ENCODE measurements around the gene SPEM2. TPM values are rescaled to one million over a fixed set of nuclear protein-coding genes. Genes with fewer than 3 reads are reported as not detected.

The SPEM2 gene
- total RNA-seq, 6 donors from 2014 or later, result not detected

DNA sequence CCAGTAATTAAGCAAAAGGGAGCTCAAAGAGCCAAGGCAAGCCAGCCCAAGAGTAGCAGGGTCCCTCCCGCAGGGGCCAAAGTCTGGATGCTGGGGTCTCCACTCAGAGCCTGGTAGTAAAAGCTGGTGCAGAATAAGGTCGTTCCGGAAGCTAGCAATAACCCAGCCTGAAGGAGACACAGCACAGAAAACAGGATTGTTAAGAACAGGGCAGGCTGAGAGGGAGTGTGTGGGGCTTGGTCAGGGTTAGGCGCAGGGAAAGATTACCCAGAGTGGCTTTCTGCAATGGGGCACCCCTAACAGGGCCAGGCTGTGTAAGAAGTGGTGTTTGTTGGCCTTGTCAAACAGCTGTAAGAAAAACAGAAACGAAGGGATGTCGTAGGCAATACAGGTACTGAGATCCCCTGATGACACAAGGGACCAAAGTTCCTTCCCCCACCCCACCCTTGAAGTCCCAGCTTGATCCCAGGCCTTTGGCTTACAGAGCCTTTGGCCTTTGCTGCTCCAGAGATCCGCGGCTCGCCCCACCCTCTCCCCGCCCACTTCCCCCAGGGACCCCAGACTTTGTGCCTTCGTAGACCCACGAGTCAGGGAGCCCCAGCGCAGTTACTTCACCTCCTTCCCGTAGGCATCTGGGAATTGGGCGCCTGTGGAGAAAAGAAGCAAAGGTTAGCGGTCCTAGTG lies 22.2 kb upstream of the SPEM2 start:
- DNase-seq, result peak; percentile 56 to 89
- 14 to 16% methylated on average over 13 to 16 of the region's 16 CpGs for WGBS, 2 donors
- Histone ChIP-seq H3K36me3 (no peaks in the 10 kb centered on the region), H3K27me3 (no peaks in the 10 kb centered on the region), H3K9me3 (no peaks in the 10 kb centered on the region), H3K4me1 (peaks cover 20 to 31% (median 25%) of the 10 kb centered on the region in 4 donors), H3K27ac (peak overlapping the region; percentile 81 to 90 (median 89)), H3K4me3 (peak overlapping the region; percentile 67 to 94 (median 78))
- ATAC-seq (ENCODE audit: low FRiP score in 2 of 2), result peak in 1 of 2 donors; percentile 29
- TF ChIP-seq POLR2A (IDR thresholded peaks at IDR 0.05) (no peak), POLR2AphosphoS5 (IDR thresholded peaks at IDR 0.05) (no peak), EP300 (IDR thresholded peaks at IDR 0.05) (no peak), CTCF (IDR thresholded peaks at IDR 0.05) (no peak)

DNA sequence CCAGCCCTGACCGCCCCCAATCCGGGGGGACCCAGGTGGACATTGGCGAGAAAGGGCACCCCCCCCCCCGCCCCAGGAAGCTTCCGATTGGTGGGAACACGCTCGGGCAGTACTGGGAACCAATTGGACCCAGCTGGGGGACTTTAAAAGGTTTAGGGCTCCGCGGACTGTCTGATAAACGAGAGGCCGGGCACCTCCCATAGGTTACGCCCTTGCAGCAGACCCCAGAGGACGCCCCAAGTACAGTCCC lies 21.8 kb upstream of the SPEM2 start:
- no peaks in the 10 kb centered on the region for H3K27me3 ChIP-seq
- peak overlapping the region; percentile 81 to 90 (median 89) for H3K27ac ChIP-seq
- H3K36me3 ChIP-seq, result no peaks in the 10 kb centered on the region
- ATAC-seq (ENCODE audit: low FRiP score in 2 of 2) (peak; percentile 73 to 77), DNase-seq (no peak)
- H3K4me1 ChIP-seq, result peaks cover 20 to 31% (median 25%) of the 10 kb centered on the region in 4 donors
- H3K9me3 ChIP-seq, result no peaks in the 10 kb centered on the region
- H3K4me3 ChIP-seq, result peak overlapping the region; percentile 67 to 94 (median 78)
- 0 to 1% methylated on average over 2 to 13 of the region's 13 CpGs for WGBS, 2 donors
- TF ChIP-seq POLR2A (IDR thresholded peaks at IDR 0.05), result no peak
- no peak for TF ChIP-seq POLR2AphosphoS5 (IDR thresholded peaks at IDR 0.05)
- no peak for TF ChIP-seq EP300 (IDR thresholded peaks at IDR 0.05)
- TF ChIP-seq CTCF (IDR thresholded peaks at IDR 0.05), result no peak

GRCh38 chr17:7403977-7404736 lies 21.3 kb upstream of the SPEM2 start, which contains the start of gene TMEM256:
Gene TMEM256, minus strand, starts transcription at chr17:7404097. Its CDS starts 13 bp downstream, at chr17:7404084.
- H3K9me3 ChIP-seq, result no peaks in the 10 kb centered on the region
- H3K4me3 ChIP-seq, result peak within 1 kb of the TSS; percentile 67 to 94 (median 78)
- no peak for TF ChIP-seq EP300 (IDR thresholded peaks at IDR 0.05)
- TF ChIP-seq POLR2AphosphoS5 (IDR thresholded peaks at IDR 0.05), result peak; percentile 66 to 96
- peak in 3 of 4 donors; percentile 59 to 98 (median 97) for TF ChIP-seq POLR2A (IDR thresholded peaks at IDR 0.05)
- TF ChIP-seq CTCF (IDR thresholded peaks at IDR 0.05), result peak in 3 of 6 experiments; percentile 3 to 40 (median 36)
- peak within 1 kb of the TSS; percentile 81 to 90 (median 89) for H3K27ac ChIP-seq
- H3K4me1 ChIP-seq, result peaks cover 20 to 31% (median 25%) of the 10 kb centered on the region in 4 donors
- no peaks in the 10 kb centered on the region for H3K27me3 ChIP-seq
- ATAC-seq (ENCODE audit: low FRiP score in 2 of 2) (peak; percentile 95 to 98), DNase-seq (peak; percentile 95 to 99)
- 0 to 1% methylated on average over 9 to 36 of the region's 49 CpGs for WGBS, 2 donors
- peaks cover 0 to 2% (median 0%) of the 10 kb centered on the region in 4 donors for H3K36me3 ChIP-seq

- ATAC-seq (ENCODE audit: low FRiP score in 2 of 2) (peak; percentile 32 to 75), DNase-seq (peak; percentile 32 to 94)
- 0 to 7% methylated on average over 3 to 14 of the region's 65 CpGs for WGBS, 2 donors
- H3K27me3 ChIP-seq, result no peaks in the 10 kb centered on the region
- peaks cover 0 to 8% (median 0%) of the 10 kb centered on the region in 4 donors for H3K36me3 ChIP-seq
- no peaks in the 10 kb centered on the region for H3K9me3 ChIP-seq
- TF ChIP-seq CTCF (IDR thresholded peaks at IDR 0.05) (no peak), POLR2AphosphoS5 (IDR thresholded peaks at IDR 0.05) (peak in 1 of 2 donors; percentile 9), POLR2A (IDR thresholded peaks at IDR 0.05) (peak in 2 of 4 donors; percentile 28 to 42)
- peak overlapping the region; percentile 81 to 90 (median 89) for H3K27ac ChIP-seq
- peak overlapping the region; percentile 57 to 94 (median 74) for H3K4me3 ChIP-seq
- H3K4me1 ChIP-seq, result peaks cover 20 to 31% (median 25%) of the 10 kb centered on the region in 4 donors
These were observed 20.6 kb upstream of the SPEM2 start for GRCh38 chr17:7404737-7405349.

Measured in upper lobe of left lung (tissue), 6 donors.